ENCODE measurements around the gene TPST1.

The TPST1 gene

GRCh38 chr7:66326501-66327215, 121.5 kb downstream of the TPST1 start:
- TF ChIP-seq RAD21 (IDR thresholded peaks at IDR 0.05; ENCODE audit: low read depth) (no peak), FOXM1 (IDR thresholded peaks at IDR 0.05; ENCODE audit: borderline replicate concordance, low read depth) (no peak), YY1 (IDR thresholded peaks at IDR 0.05; ENCODE audit: low read depth) (no peak), ZBTB7A (IDR thresholded peaks at IDR 0.05; ENCODE audit: low read depth) (no peak), CEBPB (IDR thresholded peaks at IDR 0.05) (no peak), TCF12 (IDR thresholded peaks at IDR 0.05; ENCODE audit: low read depth) (no peak), TAF1 (IDR thresholded peaks at IDR 0.05; ENCODE audit: low read depth) (no peak), USF1 (IDR thresholded peaks at IDR 0.05) (no peak), CREB1 (IDR thresholded peaks at IDR 0.05; ENCODE audit: low read depth) (no peak), MAX (IDR thresholded peaks at IDR 0.05) (no peak), NFIC (IDR thresholded peaks at IDR 0.05) (no peak), EGR1 (IDR thresholded peaks at IDR 0.05) (no peak)

- TF ChIP-seq FOXM1 (IDR thresholded peaks at IDR 0.05; ENCODE audit: borderline replicate concordance, low read depth) (no peak), CREB1 (IDR thresholded peaks at IDR 0.05; ENCODE audit: low read depth) (no peak), USF1 (IDR thresholded peaks at IDR 0.05) (no peak), CEBPB (IDR thresholded peaks at IDR 0.05) (no peak), NFIC (IDR thresholded peaks at IDR 0.05) (no peak), MAX (IDR thresholded peaks at IDR 0.05) (no peak), TAF1 (IDR thresholded peaks at IDR 0.05; ENCODE audit: low read depth) (no peak), YY1 (IDR thresholded peaks at IDR 0.05; ENCODE audit: low read depth) (no peak), EP300 (IDR thresholded peaks at IDR 0.05; ENCODE audit: borderline replicate concordance) (no peak), TEAD4 (IDR thresholded peaks at IDR 0.05) (no peak), TCF12 (IDR thresholded peaks at IDR 0.05; ENCODE audit: low read depth) (no peak), REST (IDR thresholded peaks at IDR 0.05; ENCODE audit: low read depth) (no peak), ZBTB7A (IDR thresholded peaks at IDR 0.05; ENCODE audit: low read depth) (no peak), EGR1 (IDR thresholded peaks at IDR 0.05) (no peak), RAD21 (IDR thresholded peaks at IDR 0.05; ENCODE audit: low read depth) (no peak)
These were observed 125.8 kb downstream of the TPST1 start for GRCh38 chr7:66330961-66331360.

- TF ChIP-seq TCF12 (IDR thresholded peaks at IDR 0.05; ENCODE audit: low read depth) = no peak
- TF ChIP-seq USF1 (IDR thresholded peaks at IDR 0.05) = no peak
- no peak for TF ChIP-seq EGR1 (IDR thresholded peaks at IDR 0.05)
- TF ChIP-seq CREB1 (IDR thresholded peaks at IDR 0.05; ENCODE audit: low read depth) = no peak
- no peak for TF ChIP-seq MAX (IDR thresholded peaks at IDR 0.05)
- TF ChIP-seq REST (IDR thresholded peaks at IDR 0.05; ENCODE audit: low read depth) = no peak
- TF ChIP-seq EP300 (IDR thresholded peaks at IDR 0.05; ENCODE audit: borderline replicate concordance) = no peak
- TF ChIP-seq CEBPB (IDR thresholded peaks at IDR 0.05) = no peak
- no peak for TF ChIP-seq TEAD4 (IDR thresholded peaks at IDR 0.05)
- TF ChIP-seq ZBTB7A (IDR thresholded peaks at IDR 0.05; ENCODE audit: low read depth) = no peak
- TF ChIP-seq FOXM1 (IDR thresholded peaks at IDR 0.05; ENCODE audit: borderline replicate concordance, low read depth) = no peak
- no peak for TF ChIP-seq YY1 (IDR thresholded peaks at IDR 0.05; ENCODE audit: low read depth)
- no peak for TF ChIP-seq TAF1 (IDR thresholded peaks at IDR 0.05; ENCODE audit: low read depth)
- no peak for TF ChIP-seq NFIC (IDR thresholded peaks at IDR 0.05)
- no peak for TF ChIP-seq RAD21 (IDR thresholded peaks at IDR 0.05; ENCODE audit: low read depth)
These were observed 126.7 kb downstream of the TPST1 start for GRCh38 chr7:66331883-66332282.

- TF ChIP-seq CEBPB (IDR thresholded peaks at IDR 0.05) (no peak), TCF12 (IDR thresholded peaks at IDR 0.05; ENCODE audit: low read depth) (no peak), EP300 (IDR thresholded peaks at IDR 0.05; ENCODE audit: borderline replicate concordance) (no peak), EGR1 (IDR thresholded peaks at IDR 0.05) (no peak), USF1 (IDR thresholded peaks at IDR 0.05) (no peak), ZBTB7A (IDR thresholded peaks at IDR 0.05; ENCODE audit: low read depth) (no peak), NFIC (IDR thresholded peaks at IDR 0.05) (no peak), TEAD4 (IDR thresholded peaks at IDR 0.05) (no peak)
These were observed 128.3 kb downstream of the TPST1 start for GRCh38 chr7:66333443-66333842.

Measured in Ishikawa (cell line).